H1 (cell line): Measurements from ENCODE around the gene ACTR5. TPM values are rescaled to one million over a fixed set of nuclear protein-coding genes. Genes with fewer than 3 reads are reported as not detected.

ENCODE experiments used
- CTCF ChIA-PET: fragments of 300-600 bp; sonication (Branson Sonifier 250); formaldehyde crosslinking; loops from one replicate; lab custom pipeline; 2021; ENCODE audit not compliant: partially characterized antibody; lab: Charles Lee
- POLR2A ChIA-PET: fragments of 300-600 bp; sonication (Branson Sonifier 250); formaldehyde crosslinking; loops from one replicate; lab custom pipeline; 2021; ENCODE audit warnings: inconsistent platforms; ENCODE audit not compliant: partially characterized antibody; lab: Charles Lee
- DNase-seq, 2 experiments: peaks; one replicate each; pipeline versions ENCODE4 v3.0.0 to v3.0.0-alpha.2; 2010 to 2022; ENCODE audit warnings: low spot score in 2 of 2, low read depth in 1 of 2, mixed read lengths in 1 of 2
- FAIRE-seq: peaks from 2 replicates; lab custom pipeline; 2011; peaks lifted over from hg19 to GRCh38; lab: Jason Lieb, UNC
- H2AFZ ChIP-seq: 2 replicates; pipeline ENCODE4 v1.8.1; 2012; ENCODE audit warnings: low read length, inconsistent platforms
- H2AK5ac ChIP-seq: 2 replicates; pipeline ENCODE4 v1.6.1; 2013; ENCODE audit warnings: low read depth, low read length
- H2BK120ac ChIP-seq: replicated peaks from 2 replicates; pipeline ENCODE3; 2013; ENCODE audit warnings: low read depth, low read length, inconsistent platforms
- H2BK12ac ChIP-seq: 2 replicates; pipeline ENCODE4 v1.6.1; 2013; ENCODE audit warnings: low read depth, low read length
- H2BK15ac ChIP-seq: 2 replicates; pipeline ENCODE4 v1.6.1; 2013; ENCODE audit warnings: low read length
- H2BK20ac ChIP-seq: 2 replicates; pipeline ENCODE4 v1.6.1; 2013; ENCODE audit warnings: low read length
- H2BK5ac ChIP-seq: 2 replicates; pipeline ENCODE4 v1.6.1; 2013; ENCODE audit warnings: low read depth, low read length
- H3K14ac ChIP-seq: 2 replicates; pipeline ENCODE4 v1.6.1; 2013; ENCODE audit warnings: inconsistent platforms; ENCODE audit not compliant: insufficient read length
- H3K18ac ChIP-seq: 2 replicates; pipeline ENCODE4 v1.6.1; 2013; ENCODE audit warnings: low read length; ENCODE audit errors: extremely low read depth
- H3K23ac ChIP-seq: 2 replicates; pipeline ENCODE4 v1.6.1; 2013; ENCODE audit warnings: inconsistent platforms; ENCODE audit not compliant: insufficient read length
- H3K23me2 ChIP-seq: 2 replicates; pipeline ENCODE4 v1.6.1; 2013; ENCODE audit warnings: low read depth, low read length
- H3K27ac ChIP-seq: 2 replicates; pipeline ENCODE4 v1.6.1; 2011; ENCODE audit warnings: low read depth, low read length, inconsistent platforms
- H3K27me3 ChIP-seq, 4 experiments: replicated peaks in 1 of 4; 1 replicate in 1 of 4; 2 replicates in 3 of 4; pipeline versions ENCODE4 v1.6.1 to v1.8.1; 2011 to 2013; ENCODE audit warnings: low read length in 3 of 4, mild to moderate bottlenecking in 3 of 4, inconsistent platforms in 2 of 4, mixed read lengths in 2 of 4, moderate library complexity in 1 of 4; ENCODE audit not compliant: control insufficient read depth in 3 of 4, insufficient read depth in 3 of 4; ENCODE audit errors: extremely low read depth in 1 of 4
- H3K36me3 ChIP-seq, 4 experiments: 2 replicates each; pipeline versions ENCODE4 v1.6.1 to v1.8.1; 2011 to 2013; ENCODE audit warnings: mild to moderate bottlenecking in 4 of 4, low read length in 3 of 4, moderate library complexity in 2 of 4, control low read depth in 1 of 4, inconsistent platforms in 1 of 4; ENCODE audit not compliant: insufficient read depth in 4 of 4, control insufficient read depth in 2 of 4
- H3K4ac ChIP-seq: replicated peaks from 2 replicates; pipeline ENCODE3; 2013; ENCODE audit warnings: low read length, low read depth, mixed read lengths, inconsistent platforms; ENCODE audit not compliant: insufficient read length
- H3K4me1 ChIP-seq, 4 experiments: replicated peaks in 1 of 4; 1 replicate in 1 of 4; 2 replicates in 3 of 4; pipeline versions ENCODE4 v1.6.1 to v1.8.1; 2011 to 2013; ENCODE audit warnings: low read length in 3 of 4, inconsistent platforms in 2 of 4, mixed read lengths in 1 of 4; ENCODE audit not compliant: insufficient read depth in 4 of 4, control insufficient read depth in 3 of 4
- H3K4me2 ChIP-seq, 2 experiments: 2 replicates each; pipeline versions ENCODE4 v1.6.1 to v1.8.1; 2011 to 2013; ENCODE audit warnings: low read depth in 2 of 2, low read length in 2 of 2, control low read depth in 1 of 2, inconsistent platforms in 1 of 2, mild to moderate bottlenecking in 1 of 2; ENCODE audit not compliant: insufficient read depth in 1 of 2
- H3K4me3 ChIP-seq, 4 experiments: fragments of 200-600, 300-600 bp in 1 of 4; sonication (generic), shearing (Covaris generic), sonication (Bioruptor Twin) in 1 of 4; 2 replicates each; pipeline versions ENCODE4 v1.5.1 to v1.8.1; 2011 to 2016; ENCODE audit warnings: low read length in 4 of 4, low read depth in 3 of 4, control low read depth in 2 of 4, inconsistent platforms in 2 of 4, mild to moderate bottlenecking in 2 of 4, mixed read lengths in 1 of 4, moderate library complexity in 1 of 4; ENCODE audit not compliant: insufficient read depth in 2 of 4; ENCODE audit errors: extremely low read depth in 1 of 4
- H3K56ac ChIP-seq: replicated peaks from 2 replicates; pipeline ENCODE3; 2013; ENCODE audit warnings: low read depth, mild to moderate bottlenecking, mixed read lengths, low read length, inconsistent platforms; ENCODE audit not compliant: insufficient read length
- H3K79me1 ChIP-seq: 2 replicates; pipeline ENCODE4 v1.6.1; 2013; ENCODE audit warnings: low read depth, low read length, control low read depth
- H3K79me2 ChIP-seq, 2 experiments: 2 replicates each; pipeline versions ENCODE4 v1.6.1 to v1.8.1; 2012 to 2013; ENCODE audit warnings: low read length in 2 of 2, mild to moderate bottlenecking in 2 of 2, inconsistent platforms in 1 of 2; ENCODE audit not compliant: insufficient read depth in 2 of 2, control insufficient read depth in 1 of 2
- H3K9ac ChIP-seq, 4 experiments: replicated peaks in 1 of 4; 1 replicate in 1 of 4; 2 replicates in 3 of 4; pipeline versions ENCODE4 v1.6.1 to v1.8.1; 2011 to 2013; ENCODE audit warnings: low read depth in 3 of 4, low read length in 3 of 4, control low read depth in 2 of 4, mild to moderate bottlenecking in 2 of 4, moderate library complexity in 2 of 4, inconsistent platforms in 1 of 4; ENCODE audit errors: extremely low read depth in 1 of 4
- H3K9me3 ChIP-seq, 2 experiments: 2 replicates each; pipeline versions ENCODE4 v1.6.1 to v1.8.1; 2012 to 2013; ENCODE audit warnings: mild to moderate bottlenecking in 2 of 2, moderate library complexity in 2 of 2, control low read depth in 1 of 2, inconsistent platforms in 1 of 2, low read depth in 1 of 2, low read length in 1 of 2, mixed read lengths in 1 of 2; ENCODE audit not compliant: insufficient read depth in 2 of 2
- H4K20me1 ChIP-seq, 2 experiments: replicated peaks in 1 of 2; 2 replicates each; pipeline versions ENCODE3 to v1.8.1; 2011 to 2013; ENCODE audit warnings: inconsistent platforms in 2 of 2, low read length in 2 of 2, mild to moderate bottlenecking in 1 of 2; ENCODE audit not compliant: insufficient read depth in 2 of 2, control insufficient read depth in 1 of 2
- H4K5ac ChIP-seq: 2 replicates; pipeline ENCODE4 v1.6.1; 2013; ENCODE audit warnings: low read length, low read depth, mixed read lengths, inconsistent platforms; ENCODE audit not compliant: insufficient read length
- H4K8ac ChIP-seq: 2 replicates; pipeline ENCODE4 v1.8.0; 2013; ENCODE audit warnings: mild to moderate bottlenecking, moderate library complexity, low read length, inconsistent platforms; ENCODE audit not compliant: insufficient read depth; ENCODE audit errors: extremely low read depth
- H4K91ac ChIP-seq: replicated peaks from 2 replicates; pipeline ENCODE3; 2013; ENCODE audit warnings: low read length, mixed read lengths, inconsistent platforms; ENCODE audit not compliant: insufficient read length
- ASH2L ChIP-seq: fragments of 200-600, 300-600 bp; sonication (generic); IDR thresholded peaks from one replicate; pipeline ENCODE4 v1.7.1; 2017; ENCODE audit warnings: low read length
- BCL11A ChIP-seq, 2 experiments: IDR thresholded peaks; one replicate each; pipeline ENCODE4 v1.6.1; 2011; ENCODE audit warnings: low read depth in 2 of 2, low read length in 2 of 2, mild to moderate bottlenecking in 2 of 2
- CBX8 ChIP-seq: fragments of 300-800, 300-1000 bp; sonication (generic); IDR thresholded peaks from 2 replicates; pipeline ENCODE4 v1.7.1; 2016; ENCODE audit warnings: low read depth, low read length, borderline replicate concordance
- CHD2 ChIP-seq: IDR thresholded peaks from 2 replicates; pipeline ENCODE4 v1.6.1; 2012; ENCODE audit warnings: low read length, improper control_type of control experiment
- CREB1 ChIP-seq: IDR thresholded peaks from 2 replicates; pipeline ENCODE4 v1.6.1; 2012; ENCODE audit warnings: inconsistent platforms
- CTCF ChIP-seq, 3 experiments: IDR thresholded peaks; 1 replicate in 2 of 3; 2 replicates in 1 of 3; pipeline versions ENCODE4 v1.5.1 to v1.6.1; 2011; ENCODE audit warnings: low read length in 3 of 3, mild to moderate bottlenecking in 3 of 3, inconsistent platforms in 2 of 3, low read depth in 1 of 3, moderate library complexity in 1 of 3; ENCODE audit not compliant: insufficient read depth in 1 of 3; ENCODE audit errors: control extremely low read depth in 1 of 3
- EZH2 ChIP-seq: fragments of 200-600 bp; sonication (generic); IDR thresholded peaks from 2 replicates; pipeline ENCODE4 v1.7.1; 2012; ENCODE audit warnings: low read depth, mild to moderate bottlenecking, moderate library complexity, low read length, inconsistent platforms; ENCODE audit not compliant: severe bottlenecking
- KDM1A ChIP-seq: fragments of 200-600, 300-600 bp; sonication (generic); IDR thresholded peaks from 2 replicates; pipeline ENCODE4 v1.7.1; 2016; ENCODE audit warnings: mild to moderate bottlenecking, low read length, borderline replicate concordance
- MAX ChIP-seq: IDR thresholded peaks from 2 replicates; pipeline ENCODE4 v1.6.1; 2012; ENCODE audit warnings: inconsistent platforms
- SP4 ChIP-seq: IDR thresholded peaks from 2 replicates; pipeline ENCODE4 v1.6.1; 2012; ENCODE audit warnings: low read length, inconsistent platforms
- TAF7 ChIP-seq: optimal IDR thresholded peaks from 2 replicates; pipeline ENCODE3; 2011; ENCODE audit warnings: low read depth, mild to moderate bottlenecking, inconsistent platforms, low read length, moderate library complexity, borderline replicate concordance
- WGBS, 2 experiments: shearing (Covaris generic) in 1 of 2; methylation state at CpG; one replicate each; pipeline versions ENCODE4 v1.1.6 to v1.1.7; 2013 to 2015; ENCODE audit warnings: low lambda C conversion rate in 2 of 2, mixed read lengths in 2 of 2, inconsistent platforms in 1 of 2, low coverage in 1 of 2, missing lambda C conversion rate in 1 of 2; ENCODE audit not compliant: insufficient replicate concordance in 2 of 2, insufficient coverage in 1 of 2, insufficient read length in 1 of 2; ENCODE audit errors: extremely low coverage in 1 of 2, missing lambda C conversion rate in 1 of 2; 5-methylcytosine and 5-hydroxymethylcytosine counted together
- polyA plus RNA-seq, 7 experiments: library from polyadenylated mRNA; depleted of rRNA in 3 of 7; stranded (reverse) in 5 of 7; unstranded in 2 of 7; fragments of >200 nt in 5 of 7; fragments of 200-250 nt in 2 of 7; gene quantifications; 1 replicate in 5 of 7; 2 replicates in 1 of 7; 4 replicates in 1 of 7; pipeline versions ENCODE4 v1.2.1 to v1.2.3, GENCODE V29; 2011 to 2013; ENCODE audit warnings: missing spikeins in 2 of 7, mixed read lengths in 2 of 7
- total RNA-seq: library from RNA; stranded (reverse); fragmentation: NEBNext Ultra II Directional; extraction: Animal tissue kit (Norgen Biotek cat#: 25700); gene quantifications from 2 replicates; pipeline ENCODE4 v1.2.1, GENCODE V29; 2021

ACTR5 gene
- total and polyA plus RNA-seq, 2 of the 8 experiments (the other 6 are each of a cell fraction or from before 2014, with no cell fraction given): 10.4 to 14.4 TPM

GRCh38 chr20:38737887-38738286, 10.4 kb upstream of the ACTR5 start:
- FAIRE-seq: no peak
- no peaks in the 10 kb centered on the region for H4K20me1 ChIP-seq

More at GRCh38 chr20:38737887-38738286, 10.4 kb upstream of the ACTR5 start:
- H2BK5ac ChIP-seq: no peak overlapping the region
- no peak overlapping the region for H3K14ac ChIP-seq
- H2BK120ac ChIP-seq: no peak overlapping the region
- H4K8ac ChIP-seq: no peak overlapping the region
- no peak overlapping the region for H3K4ac ChIP-seq
- H2BK12ac ChIP-seq: no peak overlapping the region
- ChIA-PET CTCF (interaction anchor here (0.6 to 3.3 kb wide), 6 partner anchors 12 to 312 kb away, joined by 3 to 25 read pairs (median 5); partner anchors contain the start of gene SLC32A1), POLR2A (no interaction called here)
- H4K5ac ChIP-seq: no peak overlapping the region
- no peak overlapping the region for H3K23ac ChIP-seq
- H3K79me1 ChIP-seq: no peaks in the 10 kb centered on the region
- no peak overlapping the region for H3K56ac ChIP-seq
- no peak overlapping the region for H3K4me2 ChIP-seq
- H3K27ac ChIP-seq: no peak overlapping the region
- H2AFZ ChIP-seq: no peak overlapping the region
- H2BK15ac ChIP-seq: no peak overlapping the region
- H2BK20ac ChIP-seq: no peak overlapping the region
- H3K23me2 ChIP-seq: no peaks in the 10 kb centered on the region; the same call in 1 of the 2 replicates
- H2AK5ac ChIP-seq: no peak overlapping the region
- WGBS, 2 experiments: 92% methylated on average over 1 of the region's 1 CpG; no CpG with 5 or more reads in 1 of the 2 experiments
- peaks cover 0 to 23% (median 11%) of the 10 kb centered on the region in 4 experiments; a peak in 4 of 7 replicates for H3K27me3 ChIP-seq
- H3K18ac ChIP-seq: no peak overlapping the region
- H3K4me1 ChIP-seq: no peaks in the 10 kb centered on the region
- H4K91ac ChIP-seq: no peak overlapping the region
- H3K9me3 ChIP-seq: no peaks in the 10 kb centered on the region
- no peaks in the 10 kb centered on the region for H3K79me2 ChIP-seq
- DNase-seq: no peak
- H3K4me3 ChIP-seq: no peak overlapping the region
- H3K9ac ChIP-seq: no peak overlapping the region
- TF ChIP-seq CREB1 (no peak), CBX8 (no peak), KDM1A (no peak), EZH2 (no peak), BCL11A (IDR thresholded peaks at IDR 0.05; ENCODE audit: low read depth in 2 of 2, low read length in 2 of 2) (no peak), MAX (no peak), TAF7 (no peak), CHD2 (no peak), ASH2L (no peak), SP4 (no peak), CTCF (IDR thresholded peaks at IDR 0.05; ENCODE audit: control extremely low read depth in 1 of 3, insufficient read depth in 1 of 3, low read depth in 1 of 3, low read length in 3 of 3) (no peak)
- no peaks in the 10 kb centered on the region for H3K36me3 ChIP-seq
